Ishikawa (cell line): ENCODE measurements around the gene PTPN7.
A peak's percentile ranks its signal among the peaks of the same experiment; 100 is the strongest.

Source experiments
- CEBPB ChIP-seq: IDR thresholded peaks from 2 replicates; pipeline ENCODE4 v1.6.1; 2012
- CREB1 ChIP-seq: IDR thresholded peaks from 2 replicates; pipeline ENCODE4 v1.6.1; 2012; ENCODE audit warnings: low read depth
- FOXM1 ChIP-seq: IDR thresholded peaks from 2 replicates; pipeline ENCODE4 v1.6.1; 2012; ENCODE audit warnings: low read depth, borderline replicate concordance
- MAX ChIP-seq: IDR thresholded peaks from 2 replicates; pipeline ENCODE4 v1.6.1; 2012
- NFIC ChIP-seq: IDR thresholded peaks from 2 replicates; pipeline ENCODE4 v1.6.1; 2012
- RAD21 ChIP-seq: IDR thresholded peaks from 2 replicates; pipeline ENCODE4 v1.6.1; 2012; ENCODE audit warnings: low read depth
- REST ChIP-seq: IDR thresholded peaks from 2 replicates; pipeline ENCODE4 v1.6.1; 2012; ENCODE audit warnings: low read depth, mild to moderate bottlenecking
- TAF1 ChIP-seq: IDR thresholded peaks from 2 replicates; pipeline ENCODE4 v1.6.1; 2012; ENCODE audit warnings: low read depth, mild to moderate bottlenecking
- TCF12 ChIP-seq: IDR thresholded peaks from 2 replicates; pipeline ENCODE4 v1.6.1; 2012; ENCODE audit warnings: low read depth
- TEAD4 ChIP-seq: IDR thresholded peaks from 2 replicates; pipeline ENCODE4 v1.6.1; 2012
- USF1 ChIP-seq: IDR thresholded peaks from 2 replicates; pipeline ENCODE4 v1.6.1; 2012
- ZBTB7A ChIP-seq: IDR thresholded peaks from 2 replicates; pipeline ENCODE4 v1.6.1; 2012; ENCODE audit warnings: low read depth

The PTPN7 gene

GRCh38 chr1:202197653-202198365 is 37.4 kb upstream of the PTPN7 start:
- TF ChIP-seq NFIC (no peak), FOXM1 (no peak), REST (no peak), USF1 (no peak), ZBTB7A (no peak), MAX (no peak), RAD21 (no peak), TAF1 (no peak)

GRCh38 chr1:202194328-202194648 is 33.9 kb upstream of the PTPN7 start:
- TF ChIP-seq TEAD4 (no peak), CREB1 (no peak), TCF12 (no peak), REST (no peak), USF1 (no peak), ZBTB7A (no peak), NFIC (no peak), FOXM1 (no peak), TAF1 (no peak)

GRCh38 chr1:202193614-202194327 is 33.4 kb upstream of the PTPN7 start, which contains the start of gene LGR6:
TSS of gene LGR6 (plus strand) at chr1:202193799. CDS start at chr1:202193990, 191 bp downstream.
- TF ChIP-seq CEBPB = no peak
- TF ChIP-seq ZBTB7A = peak; percentile 23; the same call in 1 of the 2 replicates

GRCh38 chr1:202192770-202193613 is 32.6 kb upstream of the PTPN7 start:
- peak; percentile 69; the same call in 1 of the 2 replicates for TF ChIP-seq ZBTB7A
- TF ChIP-seq FOXM1 = no peak
- TF ChIP-seq RAD21 = peak; percentile 93

- TF ChIP-seq FOXM1 (no peak), CREB1 (no peak)
Observed at GRCh38 chr1:202189918-202190715, 29.7 kb upstream of the PTPN7 start.

GRCh38 chr1:202189001-202189790 is 28.8 kb upstream of the PTPN7 start:
- no peak for TF ChIP-seq CEBPB
- TF ChIP-seq NFIC = no peak
- no peak for TF ChIP-seq TAF1
- TF ChIP-seq RAD21 = peak; percentile 71
- no peak for TF ChIP-seq FOXM1
